Measurements from ENCODE around the gene REEP5.

DNA sequence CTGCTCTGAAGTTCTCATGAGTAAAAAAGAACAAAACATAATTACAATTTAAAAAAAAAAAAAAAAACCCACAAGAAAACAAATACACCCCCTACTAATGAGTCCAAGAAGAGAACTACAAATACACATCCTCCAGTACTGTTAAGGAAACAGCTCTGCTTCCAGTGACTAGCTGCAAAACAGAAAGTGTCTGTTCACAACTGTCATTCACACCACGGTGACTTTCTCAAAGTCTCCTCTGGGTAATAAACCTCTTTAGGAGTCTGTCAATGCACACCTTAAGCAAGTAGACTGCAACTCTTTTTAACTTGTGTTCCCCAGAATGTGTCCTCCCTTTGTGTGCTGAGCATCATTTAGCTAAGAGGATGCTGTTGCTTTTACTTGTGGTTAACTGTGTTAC, 6.2 kb downstream of the REEP5 start:
- TF ChIP-seq, protein P1, sequence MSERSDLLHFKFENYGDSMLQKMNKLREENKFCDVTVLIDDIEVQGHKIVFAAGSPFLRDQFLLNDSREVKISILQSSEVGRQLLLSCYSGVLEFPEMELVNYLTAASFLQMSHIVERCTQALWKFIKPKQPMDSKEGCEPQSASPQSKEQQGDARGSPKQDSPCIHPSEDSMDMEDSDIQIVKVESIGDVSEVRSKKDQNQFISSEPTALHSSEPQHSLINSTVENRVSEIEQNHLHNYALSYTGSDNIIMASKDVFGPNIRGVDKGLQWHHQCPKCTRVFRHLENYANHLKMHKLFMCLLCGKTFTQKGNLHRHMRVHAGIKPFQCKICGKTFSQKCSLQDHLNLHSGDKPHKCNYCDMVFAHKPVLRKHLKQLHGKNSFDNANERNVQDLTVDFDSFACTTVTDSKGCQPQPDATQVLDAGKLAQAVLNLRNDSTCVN (CRISPR knock-in tag; IDR thresholded peaks at IDR 0.05; ENCODE audit: borderline replicate concordance): no peak
- TF ChIP-seq MXI1 (IDR thresholded peaks at IDR 0.05; ENCODE audit: borderline replicate concordance, low read depth, low read length) (no peak), ZNF282 (IDR thresholded peaks at IDR 0.05; ENCODE audit: partially characterized antibody) (no peak), ZNF121 (CRISPR knock-in tag; IDR thresholded peaks at IDR 0.05) (no peak), SSRP1 (CRISPR knock-in tag; IDR thresholded peaks at IDR 0.05) (no peak), SMC3 (IDR thresholded peaks at IDR 0.05; ENCODE audit: low read length) (no peak)
- TF ChIP-seq, protein P2, sequence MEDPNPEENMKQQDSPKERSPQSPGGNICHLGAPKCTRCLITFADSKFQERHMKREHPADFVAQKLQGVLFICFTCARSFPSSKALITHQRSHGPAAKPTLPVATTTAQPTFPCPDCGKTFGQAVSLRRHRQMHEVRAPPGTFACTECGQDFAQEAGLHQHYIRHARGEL (CRISPR knock-in tag; IDR thresholded peaks at IDR 0.05): no peak
